Left lung (tissue), 10 donors: ENCODE results near the gene TFDP2. TPM values are rescaled to one million over a fixed set of nuclear protein-coding genes. Genes with fewer than 3 reads are reported as not detected.

ENCODE experiments used
- ATAC-seq: fragments of 200-7000 bp; cut with Tn5 transposase; one replicate; pipeline ENCODE4 v1.9.1; 2020; ENCODE audit warnings: moderate library complexity
- DNase-seq, 4 donors: peaks; one replicate each; pipeline ENCODE4 v3.0.0-alpha.2; 2013 to 2020
- H3K27ac ChIP-seq, 2 donors: fragments of 200-600 bp; sonication (generic) in 1 of 2; one replicate each; pipeline versions ENCODE4 v1.5.0 to v1.8.0; 2020 to 2021
- H3K27me3 ChIP-seq, 2 donors: fragments of 200-600 bp; sonication (generic) in 1 of 2; one replicate each; pipeline versions ENCODE4 v1.5.0 to v1.8.0; 2020 to 2021
- H3K36me3 ChIP-seq, 2 donors: fragments of 200-600 bp; sonication (generic) in 1 of 2; one replicate each; pipeline versions ENCODE4 v1.5.0 to v1.8.0; 2020 to 2021
- H3K4me1 ChIP-seq, 2 donors: fragments of 200-600 bp; one replicate each; pipeline ENCODE4 v1.8.0; 2021
- H3K4me3 ChIP-seq, 2 donors: fragments of 200-600 bp; sonication (generic) in 1 of 2; one replicate each; pipeline versions ENCODE4 v1.5.0 to v1.8.0; 2020 to 2021; ENCODE audit warnings: mild to moderate bottlenecking in 1 of 2
- H3K9me3 ChIP-seq, 2 donors: fragments of 200-600 bp; sonication (generic) in 1 of 2; one replicate each; pipeline versions ENCODE4 v1.5.0 to v1.8.0; 2020 to 2021
- CTCF ChIP-seq, 2 donors: fragments of 200-600 bp; sonication (generic) in 1 of 2; IDR thresholded peaks; one replicate each; pipeline versions ENCODE4 v1.5.0 to v1.8.0; 2021; ENCODE audit warnings: antibody characterized with exemption in 2 of 2
- intact Hi-C, 2 donors: fragments of 100-400 bp; cut with DNase I; formaldehyde crosslinking; loops; one replicate each; pipeline versions ENCODE4 v1.11.2 to v1.14.2; 2022
- polyA plus RNA-seq, 6 donors: library from polyadenylated mRNA; unstranded; fragments of 120-200 nt; gene quantifications; one replicate each; pipeline ENCODE4 v1.2.1, GENCODE V29; 2013; ENCODE audit not compliant: insufficient read length in 6 of 6
- total RNA-seq, 2 donors: library from RNA; stranded (reverse); fragmentation: NEBNext Ultra II Directional; extraction: Animal tissue kit (Norgen Biotek cat#: 25700); gene quantifications; one replicate each; pipeline ENCODE4 v1.2.1, GENCODE V29; 2021
- donor health status: DM: no; HTN: yes; CAD: no.
- donor health status: DM: no; HTN: no; CAD: no.

The TFDP2 gene
- total and polyA plus RNA-seq, 8 donors = 21.2 to 73.0 (median 53.6) TPM

GRCh38 chr3:142056656-142057330 is 92.6 kb downstream of the TFDP2 start:
- H3K27ac ChIP-seq = no peak overlapping the region
- H3K27me3 ChIP-seq = no peaks in the 10 kb centered on the region
- TF ChIP-seq CTCF (IDR thresholded peaks at IDR 0.05) = no peak
- ATAC-seq (no peak), DNase-seq (no peak)
- no peaks in the 10 kb centered on the region for H3K9me3 ChIP-seq
- intact Hi-C loops = no loop called here
- no peak overlapping the region for H3K4me3 ChIP-seq
- no peaks in the 10 kb centered on the region for H3K4me1 ChIP-seq
- no peaks in the 10 kb centered on the region for H3K36me3 ChIP-seq

GRCh38 chr3:142053835-142054234 is 95.5 kb downstream of the TFDP2 start:
- H3K36me3 ChIP-seq = no peaks in the 10 kb centered on the region
- DNase-seq (no peak), ATAC-seq (no peak)
- TF ChIP-seq CTCF (IDR thresholded peaks at IDR 0.05) = no peak
- no peak overlapping the region for H3K27ac ChIP-seq
- intact Hi-C loops = no loop called here
- no peaks in the 10 kb centered on the region for H3K9me3 ChIP-seq
- H3K27me3 ChIP-seq = no peaks in the 10 kb centered on the region
- H3K4me3 ChIP-seq = no peak overlapping the region
- H3K4me1 ChIP-seq = no peaks in the 10 kb centered on the region

GRCh38 chr3:142053244-142053643 is 96.1 kb downstream of the TFDP2 start:
- H3K4me3 ChIP-seq = no peak overlapping the region
- intact Hi-C loops = no loop called here
- TF ChIP-seq CTCF (IDR thresholded peaks at IDR 0.05) = no peak
- no peaks in the 10 kb centered on the region for H3K27me3 ChIP-seq
- no peak overlapping the region for H3K27ac ChIP-seq
- no peaks in the 10 kb centered on the region for H3K36me3 ChIP-seq
- DNase-seq = no peak
- no peak for ATAC-seq
- H3K9me3 ChIP-seq = no peaks in the 10 kb centered on the region
- no peaks in the 10 kb centered on the region for H3K4me1 ChIP-seq

- no peak for DNase-seq
- Histone ChIP-seq H3K4me3 (no peak overlapping the region), H3K27ac (no peak overlapping the region), H3K36me3 (no peaks in the 10 kb centered on the region), H3K4me1 (peaks cover 0 to 7% of the 10 kb centered on the region in 2 donors), H3K27me3 (no peaks in the 10 kb centered on the region), H3K9me3 (no peaks in the 10 kb centered on the region)
- intact Hi-C loops = no loop called here
- TF ChIP-seq CTCF (IDR thresholded peaks at IDR 0.05) = no peak
- ATAC-seq = no peak
These were observed 98.0 kb downstream of the TFDP2 start for GRCh38 chr3:142051351-142051750.

- H3K4me1 ChIP-seq = peaks cover 0 to 11% of the 10 kb centered on the region in 2 donors
- no peaks in the 10 kb centered on the region for H3K27me3 ChIP-seq
- DNase-seq (no peak), ATAC-seq (no peak)
- H3K36me3 ChIP-seq = no peaks in the 10 kb centered on the region
- no peak for TF ChIP-seq CTCF (IDR thresholded peaks at IDR 0.05)
- H3K27ac ChIP-seq = no peak overlapping the region
- no peaks in the 10 kb centered on the region for H3K9me3 ChIP-seq
- H3K4me3 ChIP-seq = no peak overlapping the region
- intact Hi-C loops = no loop called here
These were observed 102.3 kb downstream of the TFDP2 start for GRCh38 chr3:142047021-142047369.
